Measurements from ENCODE around the gene CNTLN.

DNA sequence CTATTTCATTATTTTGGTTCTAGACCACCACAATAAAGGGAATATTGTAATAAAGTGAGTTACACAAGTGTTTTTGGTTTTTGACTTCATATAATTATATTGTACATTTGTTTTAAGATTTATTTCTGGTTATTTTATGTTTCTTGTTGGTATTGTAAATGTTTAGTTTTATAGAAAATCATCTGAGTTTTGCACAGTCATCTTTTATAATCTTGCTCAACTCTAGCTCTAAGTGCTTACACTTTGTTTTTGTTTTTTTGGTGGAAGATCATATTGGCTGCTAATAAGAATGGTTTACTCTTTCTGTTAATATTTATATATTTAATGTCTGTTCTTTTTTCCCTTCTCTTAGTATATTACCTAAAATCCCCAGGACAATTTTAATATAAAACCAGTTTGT lies 135.0 kb downstream of the CNTLN start:
- TF ChIP-seq, protein P1, sequence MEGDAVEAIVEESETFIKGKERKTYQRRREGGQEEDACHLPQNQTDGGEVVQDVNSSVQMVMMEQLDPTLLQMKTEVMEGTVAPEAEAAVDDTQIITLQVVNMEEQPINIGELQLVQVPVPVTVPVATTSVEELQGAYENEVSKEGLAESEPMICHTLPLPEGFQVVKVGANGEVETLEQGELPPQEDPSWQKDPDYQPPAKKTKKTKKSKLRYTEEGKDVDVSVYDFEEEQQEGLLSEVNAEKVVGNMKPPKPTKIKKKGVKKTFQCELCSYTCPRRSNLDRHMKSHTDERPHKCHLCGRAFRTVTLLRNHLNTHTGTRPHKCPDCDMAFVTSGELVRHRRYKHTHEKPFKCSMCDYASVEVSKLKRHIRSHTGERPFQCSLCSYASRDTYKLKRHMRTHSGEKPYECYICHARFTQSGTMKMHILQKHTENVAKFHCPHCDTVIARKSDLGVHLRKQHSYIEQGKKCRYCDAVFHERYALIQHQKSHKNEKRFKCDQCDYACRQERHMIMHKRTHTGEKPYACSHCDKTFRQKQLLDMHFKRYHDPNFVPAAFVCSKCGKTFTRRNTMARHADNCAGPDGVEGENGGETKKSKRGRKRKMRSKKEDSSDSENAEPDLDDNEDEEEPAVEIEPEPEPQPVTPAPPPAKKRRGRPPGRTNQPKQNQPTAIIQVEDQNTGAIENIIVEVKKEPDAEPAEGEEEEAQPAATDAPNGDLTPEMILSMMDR (IDR thresholded peaks at IDR 0.05): no peak
- TF ChIP-seq POLR2A (IDR thresholded peaks at IDR 0.05): no peak
